Measurements from ENCODE around the gene ARHGAP26. TPM values are rescaled to one million over a fixed set of nuclear protein-coding genes. Genes with fewer than 3 reads are reported as not detected.
"Not testable (repeated sequence)": the region's sequence is repeated elsewhere in the genome, so short reads cannot be mapped to it uniquely, and the experiment has no call there.

The ARHGAP26 gene
- total RNA-seq, 4 donors from 2014 or later = 11.1 to 36.1 (median 21.8) TPM

DNA sequence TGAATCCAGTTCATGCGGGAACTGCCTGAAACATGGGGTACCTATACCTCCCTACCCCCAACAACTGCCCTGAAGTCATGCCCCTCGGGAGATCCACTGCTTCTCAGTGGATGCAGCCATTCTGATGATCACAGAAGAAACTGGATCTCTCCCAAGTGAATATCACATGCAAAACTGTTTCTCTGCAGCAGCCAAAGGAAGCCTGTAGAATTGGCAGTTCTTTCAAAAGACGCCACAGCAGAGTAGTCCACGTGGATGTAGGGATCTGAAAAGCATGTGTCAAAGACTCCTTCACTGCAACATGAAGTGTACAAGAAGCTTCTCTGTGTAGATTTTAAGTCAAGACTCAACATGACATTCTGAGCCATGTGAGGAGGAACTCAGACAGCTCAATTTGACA lies 346.6 kb downstream of the ARHGAP26 start:
- TF ChIP-seq POLR2A (IDR thresholded peaks at IDR 0.05) (no peak), POLR2AphosphoS5 (IDR thresholded peaks at IDR 0.05) (no peak), EP300 (IDR thresholded peaks at IDR 0.05) (no peak)
- TF ChIP-seq, protein P1, sequence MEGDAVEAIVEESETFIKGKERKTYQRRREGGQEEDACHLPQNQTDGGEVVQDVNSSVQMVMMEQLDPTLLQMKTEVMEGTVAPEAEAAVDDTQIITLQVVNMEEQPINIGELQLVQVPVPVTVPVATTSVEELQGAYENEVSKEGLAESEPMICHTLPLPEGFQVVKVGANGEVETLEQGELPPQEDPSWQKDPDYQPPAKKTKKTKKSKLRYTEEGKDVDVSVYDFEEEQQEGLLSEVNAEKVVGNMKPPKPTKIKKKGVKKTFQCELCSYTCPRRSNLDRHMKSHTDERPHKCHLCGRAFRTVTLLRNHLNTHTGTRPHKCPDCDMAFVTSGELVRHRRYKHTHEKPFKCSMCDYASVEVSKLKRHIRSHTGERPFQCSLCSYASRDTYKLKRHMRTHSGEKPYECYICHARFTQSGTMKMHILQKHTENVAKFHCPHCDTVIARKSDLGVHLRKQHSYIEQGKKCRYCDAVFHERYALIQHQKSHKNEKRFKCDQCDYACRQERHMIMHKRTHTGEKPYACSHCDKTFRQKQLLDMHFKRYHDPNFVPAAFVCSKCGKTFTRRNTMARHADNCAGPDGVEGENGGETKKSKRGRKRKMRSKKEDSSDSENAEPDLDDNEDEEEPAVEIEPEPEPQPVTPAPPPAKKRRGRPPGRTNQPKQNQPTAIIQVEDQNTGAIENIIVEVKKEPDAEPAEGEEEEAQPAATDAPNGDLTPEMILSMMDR (IDR thresholded peaks at IDR 0.05) = no peak
- H3K36me3 ChIP-seq = no peaks in the 10 kb centered on the region
- WGBS = 66% methylated on average over 4 of the region's 4 CpGs
- H3K9me3 ChIP-seq = no peaks in the 10 kb centered on the region
- H3K27ac ChIP-seq = no peak overlapping the region
- H3K4me3 ChIP-seq = no peak overlapping the region
- DNase-seq (ENCODE audit: low spot score in 2 of 2) = no peak
- H3K4me1 ChIP-seq = peaks cover 1% of the 10 kb centered on the region
- no peaks in the 10 kb centered on the region for H3K27me3 ChIP-seq

DNA sequence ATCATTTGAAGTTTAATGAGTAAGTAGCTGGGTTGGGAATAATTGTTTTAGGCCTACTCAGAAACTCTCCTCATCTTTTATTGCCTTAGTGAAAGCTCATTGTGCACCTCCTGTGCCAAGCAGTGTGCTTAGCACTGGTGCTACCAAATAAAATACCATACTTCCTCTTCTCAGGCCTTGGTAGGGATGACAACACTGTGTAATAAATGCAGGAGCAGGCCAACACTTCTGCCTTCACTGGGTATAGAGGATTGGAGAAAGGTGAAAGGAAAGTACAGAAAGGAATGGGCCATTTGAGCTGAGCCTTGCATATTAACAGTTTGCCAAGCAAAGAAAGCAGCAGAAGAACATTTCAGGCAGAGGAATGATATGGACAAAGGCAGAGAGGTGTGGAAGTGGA lies 347.6 kb downstream of the ARHGAP26 start:
- no peaks in the 10 kb centered on the region for H3K36me3 ChIP-seq
- no peak overlapping the region for H3K4me3 ChIP-seq
- TF ChIP-seq, protein P1 (IDR thresholded peaks at IDR 0.05) = no peak
- TF ChIP-seq EP300 (IDR thresholded peaks at IDR 0.05) (no peak), POLR2AphosphoS5 (IDR thresholded peaks at IDR 0.05) (no peak), POLR2A (IDR thresholded peaks at IDR 0.05) (no peak)
- no peak overlapping the region for H3K27ac ChIP-seq
- no peaks in the 10 kb centered on the region for H3K4me1 ChIP-seq
- no peaks in the 10 kb centered on the region for H3K27me3 ChIP-seq
- H3K9me3 ChIP-seq = no peaks in the 10 kb centered on the region
- DNase-seq (ENCODE audit: low spot score in 2 of 2) = no peak

DNA sequence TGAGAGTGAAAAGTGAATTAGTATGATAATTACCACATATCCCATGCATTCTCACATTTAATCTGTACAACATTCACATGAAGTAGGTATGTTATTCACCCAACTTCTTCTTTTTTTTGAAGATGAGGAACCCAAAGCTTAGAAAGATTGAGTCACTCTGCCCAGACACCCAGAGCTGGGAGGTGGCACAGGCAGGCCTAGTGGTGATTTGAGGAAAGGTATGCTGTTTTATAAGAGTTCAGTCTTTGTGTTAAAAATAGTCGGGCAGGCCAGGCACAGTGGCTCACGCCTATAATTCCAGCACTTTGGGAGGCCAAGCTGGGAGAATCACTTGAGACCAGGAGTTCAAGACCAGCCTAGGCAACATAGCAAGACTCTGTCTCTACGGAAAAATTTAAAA lies 348.0 kb downstream of the ARHGAP26 start:
- Histone ChIP-seq H3K4me1 (no peaks in the 10 kb centered on the region), H3K27me3 (no peaks in the 10 kb centered on the region), H3K27ac (no peak overlapping the region), H3K36me3 (no peaks in the 10 kb centered on the region), H3K9me3 (no peaks in the 10 kb centered on the region), H3K4me3 (no peak overlapping the region)
- WGBS = 91% methylated on average over 3 of the region's 3 CpGs
- no peak for DNase-seq (ENCODE audit: low spot score in 2 of 2)
- TF ChIP-seq, protein P1 (IDR thresholded peaks at IDR 0.05) = no peak
- TF ChIP-seq POLR2AphosphoS5 (IDR thresholded peaks at IDR 0.05) = no peak
- TF ChIP-seq EP300 (IDR thresholded peaks at IDR 0.05) = no peak
- TF ChIP-seq POLR2A (IDR thresholded peaks at IDR 0.05) = no peak

DNA sequence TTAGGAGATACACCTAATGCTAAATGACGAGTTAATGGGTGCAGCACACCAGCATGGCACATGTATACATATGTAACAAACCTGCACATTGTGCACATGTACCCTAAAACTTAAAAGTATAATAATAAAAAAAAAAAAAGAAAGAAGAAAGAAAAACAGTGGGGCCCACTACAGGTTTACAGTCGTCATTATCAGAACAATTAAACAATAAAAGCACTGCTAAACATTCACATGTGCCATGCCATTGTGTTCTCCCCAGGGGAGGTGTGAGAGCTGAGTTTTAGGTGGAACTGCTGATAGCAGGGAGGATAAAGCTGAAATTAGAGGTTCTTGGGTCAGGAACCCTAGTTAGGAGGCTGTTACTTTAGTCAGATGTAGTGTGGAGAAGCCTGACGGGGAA lies 348.6 kb downstream of the ARHGAP26 start:
- WGBS = 93% methylated on average over 3 of the region's 3 CpGs
- not testable (repeated sequence) for H3K9me3 ChIP-seq; H3K4me1 ChIP-seq; H3K27ac ChIP-seq; H3K27me3 ChIP-seq; DNase-seq (ENCODE audit: low spot score in 2 of 2); H3K36me3 ChIP-seq; H3K4me3 ChIP-seq

DNA sequence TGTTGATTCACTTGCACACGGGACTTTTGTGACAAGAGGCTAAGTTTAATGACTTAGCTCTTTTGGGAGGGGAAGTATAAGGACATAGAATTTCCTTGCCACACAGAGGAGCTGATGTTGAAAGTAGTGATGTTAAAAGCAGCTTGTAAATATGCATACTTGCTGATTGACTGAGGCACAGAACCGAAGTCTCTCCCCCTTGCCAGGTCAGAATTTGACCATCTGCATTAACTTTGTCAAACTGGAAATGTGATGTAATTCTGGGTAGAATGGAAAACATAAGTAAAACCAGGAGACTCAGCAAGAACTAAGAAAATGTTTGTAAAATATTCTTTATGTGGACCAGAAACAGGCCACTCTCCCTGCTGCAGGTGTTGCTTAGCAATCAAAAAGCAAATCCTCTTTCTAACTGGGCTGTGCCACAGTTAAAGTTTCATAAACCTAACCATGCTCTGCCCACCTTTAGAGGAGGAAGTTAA lies 349.2 kb downstream of the ARHGAP26 start:
- WGBS = 51% methylated on average over 2 of the region's 2 CpGs
- H3K4me3 ChIP-seq = no peak overlapping the region
- no peaks in the 10 kb centered on the region for H3K4me1 ChIP-seq
- no peak for DNase-seq (ENCODE audit: low spot score in 2 of 2)
- no peaks in the 10 kb centered on the region for H3K9me3 ChIP-seq
- H3K27me3 ChIP-seq = no peaks in the 10 kb centered on the region
- no peak overlapping the region for H3K27ac ChIP-seq
- TF ChIP-seq, protein P1 (IDR thresholded peaks at IDR 0.05) = no peak
- TF ChIP-seq EP300 (IDR thresholded peaks at IDR 0.05) (no peak), POLR2A (IDR thresholded peaks at IDR 0.05) (no peak), POLR2AphosphoS5 (IDR thresholded peaks at IDR 0.05) (no peak)
- no peaks in the 10 kb centered on the region for H3K36me3 ChIP-seq

DNA sequence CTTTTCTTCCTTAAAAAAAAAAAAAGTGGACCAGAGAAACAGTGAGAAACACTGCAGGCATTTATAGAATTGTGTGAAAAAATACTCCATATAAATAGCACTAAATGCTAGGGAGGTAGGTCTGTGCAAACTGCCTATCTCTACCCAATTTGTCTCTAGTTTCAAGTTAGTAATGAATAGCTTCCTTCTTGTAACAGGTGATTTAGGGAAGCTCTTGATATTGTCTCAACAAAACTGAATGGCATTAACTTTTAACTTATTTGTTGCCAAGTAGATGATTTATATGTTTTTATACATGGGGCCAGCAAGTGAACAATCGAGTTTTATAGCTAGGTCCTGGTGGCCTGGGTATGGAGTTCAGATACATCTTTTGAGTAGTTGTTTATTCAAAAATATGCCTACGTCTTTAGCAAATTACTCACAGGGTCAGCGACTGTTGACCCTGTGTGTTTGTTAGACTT lies 349.7 kb downstream of the ARHGAP26 start:
- Histone ChIP-seq H3K4me1 (no peaks in the 10 kb centered on the region), H3K4me3 (no peak overlapping the region), H3K27me3 (no peaks in the 10 kb centered on the region), H3K36me3 (no peaks in the 10 kb centered on the region), H3K27ac (no peak overlapping the region), H3K9me3 (no peaks in the 10 kb centered on the region)
- WGBS = 66% methylated on average over 3 of the region's 3 CpGs
- TF ChIP-seq, protein P1 (IDR thresholded peaks at IDR 0.05) = no peak
- TF ChIP-seq POLR2AphosphoS5 (IDR thresholded peaks at IDR 0.05) = no peak
- no peak for TF ChIP-seq POLR2A (IDR thresholded peaks at IDR 0.05)
- no peak for TF ChIP-seq EP300 (IDR thresholded peaks at IDR 0.05)
- no peak for DNase-seq (ENCODE audit: low spot score in 2 of 2)
